Measurements from ENCODE around the gene TCP10L. TPM values are rescaled to one million over a fixed set of nuclear protein-coding genes. Genes with fewer than 3 reads are reported as not detected.
"Not testable (repeated sequence)": the region's sequence is repeated elsewhere in the genome, so short reads cannot be mapped to it uniquely, and the experiment has no call there.

TCP10L gene
- total RNA-seq, 2 experiments from 2014 or later: 0.23 to 1.1 TPM

DNA sequence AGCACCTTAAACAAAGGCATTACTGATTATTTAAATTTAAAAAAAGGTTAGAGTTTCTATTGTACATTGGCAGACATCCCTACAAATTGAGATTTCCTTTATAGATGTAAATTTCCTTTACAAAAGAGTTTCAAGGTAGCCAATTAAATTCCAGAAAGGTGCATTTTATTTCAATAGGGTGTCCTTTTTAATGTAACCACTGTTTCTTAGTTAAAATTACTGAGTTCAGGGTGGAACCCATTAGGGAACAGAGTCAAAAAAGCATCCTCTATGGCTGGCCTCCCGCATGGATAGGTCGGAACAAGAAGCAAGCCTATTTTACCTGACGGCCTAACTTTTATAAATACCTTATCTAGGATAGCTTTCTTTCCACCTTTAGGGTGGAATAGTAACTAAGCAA lies 24.4 kb downstream of the TCP10L start:
- no peak overlapping the region for H3K27ac Mint-ChIP-seq
- H3K4me3 Mint-ChIP-seq: no peak overlapping the region
- peaks cover 6% of the 10 kb centered on the region for H3K36me3 Mint-ChIP-seq
- DNase-seq (no peak), ATAC-seq (ENCODE audit: low read depth) (no peak)
- no peaks in the 10 kb centered on the region for H3K27me3 Mint-ChIP-seq
- no peaks in the 10 kb centered on the region for H3K4me1 Mint-ChIP-seq
- H3K9me3 Mint-ChIP-seq: peaks cover 10% of the 10 kb centered on the region
- POLR2A ChIA-PET: no interaction called here

DNA sequence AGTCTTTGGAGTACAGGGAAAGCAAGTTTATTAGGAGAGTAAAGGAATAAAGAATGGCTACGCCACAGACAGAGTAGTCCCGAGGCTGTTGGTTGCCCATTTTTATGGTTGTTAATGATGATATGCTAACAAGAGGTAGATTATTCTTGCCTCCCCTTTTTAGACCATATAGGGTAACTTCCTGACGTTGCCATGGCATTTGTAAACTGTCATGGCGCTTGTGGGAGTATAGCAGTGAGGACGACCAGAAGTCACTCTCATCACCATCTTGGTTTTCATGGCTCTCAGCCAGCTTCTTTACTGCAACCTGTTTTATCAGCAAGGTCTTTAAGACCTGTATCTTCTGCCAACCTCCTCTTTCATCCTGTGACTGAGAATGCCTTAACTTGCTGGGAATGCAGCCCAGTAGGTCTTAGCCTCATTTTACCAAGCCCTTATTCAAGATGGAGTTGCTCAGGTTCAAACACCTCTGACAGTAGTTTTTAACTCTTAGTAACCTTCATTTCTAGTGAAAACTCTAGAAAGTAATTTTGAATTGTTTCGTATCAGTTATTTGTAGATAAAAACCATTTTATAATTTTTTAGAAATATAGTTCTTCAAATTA lies 26.2 kb downstream of the TCP10L start:
- no peak for DNase-seq
- Mint-ChIP-seq H3K27me3 (no peaks in the 10 kb centered on the region), H3K36me3 (no peaks in the 10 kb centered on the region), H3K9me3 (no peaks in the 10 kb centered on the region), H3K27ac (no peak overlapping the region), H3K4me3 (no peak overlapping the region), H3K4me1 (peaks cover 5% of the 10 kb centered on the region)
- POLR2A ChIA-PET: no interaction called here
- no peak for ATAC-seq (ENCODE audit: low read depth)

GRCh38 chr21:32558106-32558505 lies 27.2 kb downstream of the TCP10L start:
- Mint-ChIP-seq H3K27ac (no peak overlapping the region), H3K4me1 (peaks cover 5% of the 10 kb centered on the region), H3K9me3 (no peaks in the 10 kb centered on the region), H3K36me3 (no peaks in the 10 kb centered on the region), H3K4me3 (no peak overlapping the region), H3K27me3 (no peaks in the 10 kb centered on the region)
- ATAC-seq (ENCODE audit: low read depth): no peak
- no peak for DNase-seq
- POLR2A ChIA-PET: no interaction called here

DNA sequence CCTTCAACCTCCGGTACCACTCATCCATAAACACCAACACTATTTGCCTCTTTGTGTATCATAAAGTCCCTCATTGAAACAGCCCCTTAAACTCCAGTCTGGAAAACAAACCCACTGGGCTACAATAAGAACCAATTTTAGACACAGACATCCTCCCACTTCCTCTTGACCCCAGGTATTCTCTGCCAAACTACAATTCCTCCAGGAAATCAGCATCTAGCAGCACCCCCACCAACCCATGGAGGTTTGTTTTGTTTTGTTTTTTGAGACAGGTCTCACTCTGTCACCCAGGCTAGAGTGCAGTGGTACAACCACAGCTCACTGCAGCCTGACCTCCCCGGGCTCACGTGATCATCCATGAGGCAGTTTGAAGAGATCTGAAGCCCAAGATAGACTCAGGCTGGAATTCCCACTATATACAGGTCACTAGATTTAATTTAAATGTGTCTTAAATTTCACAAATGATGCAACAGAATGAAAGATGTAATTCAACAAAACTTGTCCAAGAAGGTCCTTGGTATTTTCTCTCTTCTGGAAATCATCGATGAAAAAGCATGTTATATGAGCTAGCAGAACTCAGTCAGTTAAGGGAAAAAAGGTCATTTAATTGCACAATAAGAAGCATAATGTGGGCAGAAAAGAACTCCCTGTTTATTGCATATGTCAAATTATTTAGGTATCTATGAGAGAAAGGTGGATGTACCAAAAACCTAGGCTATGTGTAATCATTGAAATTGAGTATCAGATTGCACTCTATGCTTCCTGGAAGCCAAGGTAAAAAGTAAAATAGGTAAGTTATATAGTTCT lies 30.3 kb downstream of the TCP10L start:
- H3K4me1 Mint-ChIP-seq: peaks cover 5% of the 10 kb centered on the region
- H3K4me3 Mint-ChIP-seq: no peak overlapping the region
- ATAC-seq (ENCODE audit: low read depth) (no peak), DNase-seq (no peak)
- no peaks in the 10 kb centered on the region for H3K9me3 Mint-ChIP-seq
- POLR2A ChIA-PET: no interaction called here
- peaks cover 3% of the 10 kb centered on the region for H3K27me3 Mint-ChIP-seq
- H3K27ac Mint-ChIP-seq: no peak overlapping the region
- H3K36me3 Mint-ChIP-seq: no peaks in the 10 kb centered on the region

DNA sequence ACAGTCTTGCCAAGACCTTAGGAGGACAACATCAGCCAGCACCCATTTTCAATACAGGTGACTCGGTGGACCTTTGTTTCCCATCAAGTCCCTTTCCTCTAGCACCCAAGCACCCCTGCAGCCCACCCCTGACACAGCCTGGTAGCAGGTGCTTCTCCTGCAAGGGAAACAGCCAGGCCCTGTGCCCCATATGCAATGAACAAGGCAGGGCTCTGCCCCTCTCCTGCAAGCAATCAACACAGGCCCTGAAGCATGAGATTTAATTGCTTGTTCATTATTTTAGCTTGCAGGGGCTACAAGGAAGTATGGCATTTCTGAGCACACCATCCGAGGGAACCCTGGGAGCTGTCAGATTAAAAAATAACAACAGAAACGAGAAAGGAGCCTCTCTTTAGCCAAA lies 35.4 kb downstream of the TCP10L start:
- Mint-ChIP-seq H3K4me1 (peaks cover 4% of the 10 kb centered on the region), H3K4me3 (no peak overlapping the region), H3K27ac (no peak overlapping the region), H3K9me3 (no peaks in the 10 kb centered on the region), H3K27me3 (peaks cover 3% of the 10 kb centered on the region), H3K36me3 (no peaks in the 10 kb centered on the region)
- no peak for DNase-seq
- POLR2A ChIA-PET: no interaction called here
- no peak for ATAC-seq (ENCODE audit: low read depth)

- peaks cover 3% of the 10 kb centered on the region for H3K27me3 Mint-ChIP-seq
- no peak overlapping the region for H3K27ac Mint-ChIP-seq
- no peaks in the 10 kb centered on the region for H3K9me3 Mint-ChIP-seq
- H3K36me3 Mint-ChIP-seq: no peaks in the 10 kb centered on the region
- ATAC-seq (ENCODE audit: low read depth): no peak
- POLR2A ChIA-PET: no interaction called here
- H3K4me1 Mint-ChIP-seq: no peaks in the 10 kb centered on the region
- DNase-seq: no peak
- no peak overlapping the region for H3K4me3 Mint-ChIP-seq
Observed at GRCh38 chr21:32549440-32549839, 35.9 kb downstream of the TCP10L start.

DNA sequence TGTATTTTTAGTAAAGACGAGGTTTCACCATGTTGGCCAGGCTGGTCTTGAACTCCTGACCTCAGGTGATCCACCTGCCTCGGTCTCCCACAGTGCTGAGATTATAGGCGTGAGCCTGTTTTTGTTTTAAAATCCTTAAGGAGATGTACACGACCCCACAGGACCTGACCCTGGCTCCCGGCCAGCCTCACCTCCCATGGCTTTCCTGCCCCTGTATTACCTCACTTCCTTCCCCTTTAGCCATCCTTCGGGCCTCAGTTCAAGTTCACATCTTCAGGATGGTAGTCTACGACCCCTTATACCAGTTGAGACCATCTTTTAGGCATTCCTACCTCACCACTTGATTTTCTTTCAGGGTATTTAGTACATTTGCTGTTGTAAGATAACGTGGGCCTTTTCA lies 36.3 kb downstream of the TCP10L start:
- POLR2A ChIA-PET: no interaction called here
- no peak for DNase-seq
- Mint-ChIP-seq H3K9me3 (no peaks in the 10 kb centered on the region), H3K4me3 (no peak overlapping the region), H3K27ac (no peak overlapping the region), H3K4me1 (no peaks in the 10 kb centered on the region), H3K36me3 (no peaks in the 10 kb centered on the region), H3K27me3 (peaks cover 3% of the 10 kb centered on the region)
- no peak for ATAC-seq (ENCODE audit: low read depth)

- H3K27me3 Mint-ChIP-seq: peaks cover 3% of the 10 kb centered on the region
- H3K9me3 Mint-ChIP-seq: no peaks in the 10 kb centered on the region
- H3K4me1 Mint-ChIP-seq: peaks cover 1% of the 10 kb centered on the region
- H3K4me3 Mint-ChIP-seq: no peak overlapping the region
- no peak overlapping the region for H3K27ac Mint-ChIP-seq
- H3K36me3 Mint-ChIP-seq: no peaks in the 10 kb centered on the region
- DNase-seq: no peak
- no peak for ATAC-seq (ENCODE audit: low read depth)
- POLR2A ChIA-PET: no interaction called here
Observed at GRCh38 chr21:32547018-32547417, 38.3 kb downstream of the TCP10L start.

- H3K36me3 Mint-ChIP-seq: no peaks in the 10 kb centered on the region
- no peak overlapping the region for H3K27ac Mint-ChIP-seq
- H3K4me3 Mint-ChIP-seq: no peak overlapping the region
- ATAC-seq (ENCODE audit: low read depth) (no peak), DNase-seq (no peak)
- POLR2A ChIA-PET: no interaction called here
- peaks cover 1% of the 10 kb centered on the region for H3K4me1 Mint-ChIP-seq
- H3K27me3 Mint-ChIP-seq: peaks cover 2% of the 10 kb centered on the region
- H3K9me3 Mint-ChIP-seq: no peaks in the 10 kb centered on the region
Observed at GRCh38 chr21:32545948-32546441, 39.3 kb downstream of the TCP10L start.

DNA sequence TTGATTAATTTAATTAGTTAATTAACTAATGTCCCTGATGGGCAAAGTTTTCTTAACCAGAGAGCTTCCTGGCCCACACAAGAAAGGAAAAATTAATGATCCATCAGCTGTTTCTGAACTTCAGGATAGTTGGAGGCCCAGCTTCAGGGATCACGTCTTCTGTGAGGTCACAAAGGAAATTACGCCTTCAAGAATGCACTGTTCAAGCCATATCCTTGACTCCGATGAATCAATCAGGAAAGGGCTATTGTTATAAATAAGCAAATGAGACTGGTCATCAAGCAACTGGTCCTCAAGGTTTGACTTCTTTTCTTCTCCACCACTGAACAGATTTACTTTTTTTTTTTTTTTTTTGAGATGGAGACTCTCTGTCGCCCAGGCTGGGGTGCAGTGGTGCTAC lies 40.6 kb downstream of the TCP10L start:
- H3K4me1 Mint-ChIP-seq: peaks cover 1% of the 10 kb centered on the region
- no peak overlapping the region for H3K27ac Mint-ChIP-seq
- H3K4me3 Mint-ChIP-seq: no peak overlapping the region
- POLR2A ChIA-PET: no interaction called here
- no peaks in the 10 kb centered on the region for H3K9me3 Mint-ChIP-seq
- H3K36me3 Mint-ChIP-seq: no peaks in the 10 kb centered on the region
- H3K27me3 Mint-ChIP-seq: no peaks in the 10 kb centered on the region
- no peak for ATAC-seq (ENCODE audit: low read depth)
- DNase-seq: no peak

DNA sequence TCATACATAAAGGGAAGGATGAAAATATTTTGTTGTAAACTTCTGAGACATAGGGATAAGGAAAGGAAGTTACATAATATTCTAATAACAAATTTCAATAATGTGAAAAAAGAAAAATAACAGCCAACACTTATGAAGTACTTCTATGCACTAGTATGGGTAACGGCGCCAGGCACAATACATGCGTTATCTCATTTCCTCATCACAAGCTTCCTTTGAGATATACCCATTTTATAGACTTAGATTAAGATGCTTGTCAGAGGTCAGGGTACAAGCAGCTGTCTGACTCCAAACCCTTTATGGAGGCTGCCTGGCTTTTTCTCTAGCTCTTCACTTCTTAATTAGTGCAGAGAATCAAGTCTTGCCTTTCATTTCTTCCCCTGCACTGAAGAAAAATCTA lies 41.3 kb downstream of the TCP10L start:
- Mint-ChIP-seq H3K36me3 (no peaks in the 10 kb centered on the region), H3K4me1 (peaks cover 4% of the 10 kb centered on the region), H3K9me3 (no peaks in the 10 kb centered on the region), H3K4me3 (no peak overlapping the region), H3K27me3 (no peaks in the 10 kb centered on the region), H3K27ac (no peak overlapping the region)
- DNase-seq: no peak
- ATAC-seq (ENCODE audit: low read depth): no peak
- POLR2A ChIA-PET: interaction anchor here (0.7 kb wide), 1 partner anchor 1387 kb away, joined by 4 read pairs; no protein-coding TSS in a partner anchor

GRCh38 chr21:32543056-32543455 lies 42.3 kb downstream of the TCP10L start:
- H3K4me3 Mint-ChIP-seq; POLR2A ChIA-PET; H3K27me3 Mint-ChIP-seq; H3K36me3 Mint-ChIP-seq; H3K27ac Mint-ChIP-seq; H3K9me3 Mint-ChIP-seq; ATAC-seq (ENCODE audit: low read depth); DNase-seq: not testable (repeated sequence)
- peaks cover 11% of the 10 kb centered on the region for H3K4me1 Mint-ChIP-seq

DNA sequence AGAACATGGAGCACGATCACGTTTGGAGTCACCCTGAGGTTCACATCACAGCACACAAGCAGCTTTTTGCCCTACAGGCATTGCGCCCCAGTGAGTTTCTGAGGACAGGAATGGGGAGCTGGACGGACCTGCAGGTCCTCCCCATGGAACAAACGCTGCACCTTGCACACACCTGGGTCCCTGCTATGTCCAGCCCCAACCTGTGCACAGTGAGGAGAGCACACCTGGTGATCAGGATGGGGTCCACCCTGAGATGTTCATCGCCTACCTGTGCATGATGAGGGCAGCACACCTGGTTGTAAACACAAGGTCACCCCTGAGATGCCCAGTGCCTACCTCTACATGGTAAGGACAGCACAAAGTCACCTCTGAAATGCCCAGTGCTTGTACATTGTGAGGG lies 45.9 kb downstream of the TCP10L start:
- Mint-ChIP-seq H3K9me3 (no peaks in the 10 kb centered on the region), H3K4me3 (no peak overlapping the region), H3K4me1 (peaks cover 20% of the 10 kb centered on the region), H3K27ac (no peak overlapping the region), H3K36me3 (peaks cover 1% of the 10 kb centered on the region), H3K27me3 (no peaks in the 10 kb centered on the region)
- DNase-seq (no peak), ATAC-seq (ENCODE audit: low read depth) (no peak)
- POLR2A ChIA-PET: interaction anchor here (0.7 to 1.8 kb wide), 3 partner anchors 46 to 1534 kb away, joined by 3 to 9 read pairs (median 3); partner anchors contain the start of genes CFAP298, MRPS6 and SLC5A3

Data from activated naive CD8-positive, alpha-beta T cell treated with anti-CD3 and anti-CD28 coated beads, Interleukin-2, amount 10 ng/mL, durations not matched to agents 7 days and 5 days (primary cell).